K562 (cell line): ENCODE results near the gene SCN2B. TPM values are rescaled to one million over a fixed set of nuclear protein-coding genes. Genes with fewer than 3 reads are reported as not detected.

Experiments used
- ATAC-seq: fragments of 200-7000 bp; cut with Tn5 transposase; 3 replicates; pipeline ENCODE4 v1.9.1; 2020; ENCODE audit warnings: moderate library complexity
- BruUV-seq: library from RNA; stranded (reverse); fragments of 400-500 nt; replicated peaks from 2 replicates; lab custom pipeline; 2021; lab: Mats Ljungman, UMichigan
- CTCF ChIA-PET: fragments of 300-600 bp; formaldehyde crosslinking; extraction: SDS; loops from one replicate; lab custom pipeline; 2021; ENCODE audit warnings: low intra/inter-chr PET ratio; lab: Yijun Ruan, JAX
- POLR2A ChIA-PET: fragments of 300-600, 350-650 bp; sonication (Branson Sonifier 250); formaldehyde crosslinking; extraction: SDS; loops from one replicate; lab custom pipeline; 2021; ENCODE audit warnings: antibody characterized with exemption, inconsistent platforms; lab: Yijun Ruan, JAX
- DNase-seq, 4 experiments: peaks; one replicate each; pipeline versions ENCODE4 v3.0.0 to v3.0.0-alpha.2; 2011 to 2018; ENCODE audit warnings: low spot score in 3 of 4, mixed read lengths in 3 of 4; ENCODE audit errors: extremely low read depth in 1 of 4
- FAIRE-seq: peaks from 2 replicates; lab custom pipeline; 2011; peaks lifted over from hg19 to GRCh38; lab: Jason Lieb, UNC
- H2AFZ ChIP-seq: 2 replicates; pipeline ENCODE4 v1.6.0; 2011; ENCODE audit warnings: low read depth, low read length, control low read depth, inconsistent platforms
- H3K27ac ChIP-seq: fragments of 200-600 bp; 3 replicates; pipeline ENCODE4 v1.8.0; 2011; ENCODE audit warnings: low read depth, mild to moderate bottlenecking, control low read depth, inconsistent platforms, low read length, moderate library complexity, mixed read lengths; ENCODE audit errors: extremely low read depth
- H3K27me3 ChIP-seq, 2 experiments: fragments of 300-600 bp in 1 of 2; 2 replicates in 1 of 2; 3 replicates in 1 of 2; pipeline versions ENCODE4 v1.6.0 to v1.8.0; 2011; ENCODE audit warnings: inconsistent platforms in 2 of 2, low read length in 2 of 2, mild to moderate bottlenecking in 1 of 2, mixed read lengths in 1 of 2, moderate library complexity in 1 of 2; ENCODE audit not compliant: control insufficient read depth in 2 of 2, insufficient read depth in 2 of 2
- H3K36me3 ChIP-seq: fragments of 300-600 bp; 3 replicates; pipeline ENCODE4 v1.8.0; 2011; ENCODE audit warnings: mild to moderate bottlenecking, low read length, inconsistent platforms; ENCODE audit not compliant: control insufficient read depth, insufficient read depth
- H3K4me1 ChIP-seq, 2 experiments: fragments of 200-600 bp in 1 of 2; replicated peaks in 1 of 2; 2 replicates in 1 of 2; 3 replicates in 1 of 2; pipeline versions ENCODE4 v1.5.1 to v1.8.0; 2011; ENCODE audit warnings: inconsistent platforms in 2 of 2, low read length in 2 of 2, mild to moderate bottlenecking in 1 of 2, mixed read lengths in 1 of 2, moderate library complexity in 1 of 2; ENCODE audit not compliant: control insufficient read depth in 2 of 2, insufficient read depth in 2 of 2
- H3K4me2 ChIP-seq: 2 replicates; pipeline ENCODE4 v1.6.1; 2011; ENCODE audit warnings: low read length, control low read depth, inconsistent platforms, mixed read lengths; ENCODE audit not compliant: insufficient read depth
- H3K4me3 ChIP-seq: fragments of 200-600 bp; sonication (generic), shearing (Covaris generic); 2 replicates; pipeline ENCODE4 v1.5.1; 2016; ENCODE audit warnings: control low read depth, inconsistent platforms
- H3K79me2 ChIP-seq: fragments of 200-600 bp; 3 replicates; pipeline ENCODE4 v1.8.0; 2011; ENCODE audit warnings: low read length, inconsistent platforms; ENCODE audit not compliant: control insufficient read depth, insufficient read depth
- H3K9ac ChIP-seq, 2 experiments: 2 replicates each; pipeline versions ENCODE4 v1.6.0 to v1.6.1; 2011; ENCODE audit warnings: low read depth in 2 of 2, low read length in 2 of 2, control low read depth in 1 of 2, inconsistent platforms in 1 of 2, mild to moderate bottlenecking in 1 of 2, mixed read lengths in 1 of 2; ENCODE audit not compliant: insufficient read depth in 1 of 2
- H3K9me1 ChIP-seq: one replicate; pipeline ENCODE4 v1.6.0; 2011; ENCODE audit warnings: inconsistent platforms, mild to moderate bottlenecking, low read length, moderate library complexity; ENCODE audit not compliant: control insufficient read depth, insufficient read depth
- H3K9me3 ChIP-seq: replicated peaks from 2 replicates; pipeline ENCODE4 v1.5.1; 2011; ENCODE audit warnings: low read depth, low read length, inconsistent platforms; ENCODE audit not compliant: control insufficient read depth, insufficient read depth
- H4K20me1 ChIP-seq: replicated peaks from 2 replicates; pipeline ENCODE4 v1.6.1; 2011; ENCODE audit warnings: low read length, inconsistent platforms, mixed read lengths; ENCODE audit not compliant: control insufficient read depth, insufficient read depth
- PHB ChIP-seq: fragments of 250-450 bp; sonication (Bioruptor Pico); IDR thresholded peaks from 2 replicates; pipeline ENCODE4 v1.5.0; 2021
- RERE ChIP-seq: sonication (generic); formaldehyde crosslinking; IDR thresholded peaks from 2 replicates; pipeline ENCODE4 v1.8.0; 2023; ENCODE audit warnings: missing genetic modification reagents, mild to moderate bottlenecking, borderline replicate concordance
- RREB1 ChIP-seq: fragments of 250-450 bp; sonication (Bioruptor Pico); IDR thresholded peaks from 2 replicates; pipeline ENCODE4 v1.4.0; 2020
- ZBED1 ChIP-seq: IDR thresholded peaks from 2 replicates; pipeline ENCODE4 v1.6.1; 2014
- ZNF592 ChIP-seq: fragments of 450-650 bp; IDR thresholded peaks from 2 replicates; pipeline ENCODE4 v1.6.1; 2017; ENCODE audit warnings: antibody characterized with exemption, mild to moderate bottlenecking
- WGBS: fragments of 100-300 bp; shearing (Covaris generic); methylation state at CpG from one replicate; pipeline ENCODE4 v1.1.6; 2016; ENCODE audit warnings: low coverage, mixed read lengths; ENCODE audit not compliant: insufficient coverage; ENCODE audit errors: missing lambda C conversion rate; 5-methylcytosine and 5-hydroxymethylcytosine counted together
- in situ Hi-C: fragments of 300-500 bp; cut with MboI; formaldehyde crosslinking; loops from 4 replicates; pipeline ENCODE4 v1.15.0; 2018; ENCODE audit warnings: inconsistent platforms, mixed read lengths
- intact Hi-C: fragments of 100-400 bp; cut with micrococcal nuclease; formaldehyde crosslinking; loops from 2 replicates; pipeline ENCODE4 v1.14.2; 2022
- polyA plus RNA-seq, 8 experiments: library from polyadenylated mRNA; depleted of rRNA in 4 of 8; stranded (reverse) in 5 of 8; unstranded in 3 of 8; fragments of >200 nt; fragmentation: Nextera tagmentation in 2 of 8; fragmentation: Illumina TruSeq in 1 of 8; extraction: Ambion mirVana in 2 of 8; extraction: Trizol in 1 of 8; gene quantifications; 2 replicates each; pipeline versions ENCODE4 v1.2.1 to v1.2.3, GENCODE V29; 2011 to 2014; ENCODE audit warnings: inconsistent platforms in 1 of 8, missing spikeins in 1 of 8
- total RNA-seq, 7 experiments: library from RNA; depleted of rRNA in 6 of 7; stranded (reverse); fragments of >200 nt in 6 of 7; fragmentation: Illumina TruSeq in 2 of 7; extraction: Trizol in 2 of 7; gene quantifications; 2 replicates each; pipeline versions ENCODE4 v1.2.1 to v1.2.3, GENCODE V29; 2011 to 2021; ENCODE audit warnings: low replicate concordance in 1 of 7

SCN2B gene
- total and polyA plus RNA-seq, 9 of the 15 experiments (the other 6 are each of a cell fraction or from before 2014, with no cell fraction given), result not detected

- no peak overlapping the region for H3K4me3 ChIP-seq
- H3K27ac ChIP-seq, result no peak overlapping the region
- FAIRE-seq, result no peak
- H3K4me1 ChIP-seq, result peaks cover 0 to 10% of the 10 kb centered on the region in 2 experiments; a peak in 2 of 5 replicates
- peaks cover 22 to 83% of the 10 kb centered on the region in 2 experiments; a peak in 4 of 5 replicates for H3K27me3 ChIP-seq
- H3K36me3 ChIP-seq, result no peaks in the 10 kb centered on the region
- no peak for DNase-seq
- ATAC-seq, result no peak
- POLR2A ChIA-PET, result interaction anchor here (1.3 kb wide), 1 partner anchor 34 kb away, joined by 4 read pairs; no protein-coding TSS in a partner anchor
- H3K4me2 ChIP-seq, result no peak overlapping the region
- 0% methylated on average over 8 of the region's 8 CpGs for WGBS
- intact Hi-C loops (no loop called here), in situ Hi-C loops (no loop called here)
- H3K9me3 ChIP-seq, result no peaks in the 10 kb centered on the region
- H2AFZ ChIP-seq, result no peak overlapping the region
- no TSS peak for BruUV-seq
- no peak overlapping the region for H3K9ac ChIP-seq
- H4K20me1 ChIP-seq, result peaks cover 22% of the 10 kb centered on the region
- H3K9me1 ChIP-seq, result no peaks in the 10 kb centered on the region
- CTCF ChIA-PET, result no interaction called here
- H3K79me2 ChIP-seq, result no peaks in the 10 kb centered on the region
- no peak for TF ChIP-seq RREB1 (CRISPR knock-in tag)
- TF ChIP-seq ZBED1, result no peak
- no peak for TF ChIP-seq RERE (CRISPR knock-in tag)
- no peak for TF ChIP-seq ZNF592
- no peak for TF ChIP-seq PHB (CRISPR knock-in tag)
Observed at GRCh38 chr11:118168316-118168715, 8.1 kb downstream of the SCN2B start.
